Measurements from ENCODE around the gene TCP1. TPM values are rescaled to one million over a fixed set of nuclear protein-coding genes. Genes with fewer than 3 reads are reported as not detected.
"Not testable (repeated sequence)": the region's sequence is repeated elsewhere in the genome, so short reads cannot be mapped to it uniquely, and the experiment has no call there.

Gene TCP1
- polyA plus RNA-seq, 12 donors = 122 to 231 (median 218) TPM; not detected in 1

GRCh38 chr6:159819932-159820640, 30.7 kb upstream of the TCP1 start:
- DNase-seq = no peak

- DNase-seq = no peak
Observed at GRCh38 chr6:159819098-159819497, 29.7 kb upstream of the TCP1 start.

- no peak for DNase-seq
Observed at GRCh38 chr6:159817951-159818739, 28.7 kb upstream of the TCP1 start.

DNA sequence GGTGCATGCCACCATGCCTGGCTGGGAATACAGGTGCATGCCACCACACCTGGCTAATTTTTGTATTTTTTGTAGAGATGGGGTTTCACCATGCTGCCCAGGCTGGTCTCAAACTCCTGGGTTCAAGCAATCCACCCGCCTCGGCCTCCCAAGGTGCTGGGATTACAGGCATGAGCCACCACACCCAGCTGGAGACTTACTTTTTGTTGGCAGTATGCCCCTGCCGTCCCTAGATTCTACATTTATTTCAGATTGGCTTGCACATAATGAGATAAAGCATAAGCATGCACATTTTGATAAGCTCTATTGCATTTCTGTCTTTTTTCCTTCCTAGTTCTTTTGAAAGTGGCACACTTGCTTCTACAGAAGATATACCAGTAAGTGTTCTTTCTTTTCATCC, 27.4 kb upstream of the TCP1 start:
- not testable (repeated sequence) for DNase-seq

DNA sequence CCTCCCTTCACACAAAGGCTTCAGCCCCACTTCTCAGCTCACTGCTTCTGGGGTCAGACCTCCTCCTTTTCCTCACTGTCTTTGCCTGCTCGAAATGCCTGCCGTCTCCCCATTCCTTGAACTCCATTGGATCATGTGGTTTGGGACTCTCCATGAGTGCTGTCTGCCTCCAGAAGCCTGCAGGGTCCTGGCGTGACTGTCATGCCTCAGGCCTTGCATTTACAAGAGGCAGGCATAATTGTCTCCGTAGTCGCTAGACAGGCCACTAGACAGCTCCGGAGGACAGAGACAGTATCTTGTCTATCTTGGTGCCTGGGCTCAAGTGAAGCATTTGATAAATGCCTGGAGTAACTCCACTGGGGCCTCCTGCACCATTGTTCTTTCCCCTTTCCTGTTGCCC, 26.0 kb upstream of the TCP1 start:
- no peak for DNase-seq

GRCh38 chr6:159813781-159814180, 24.4 kb upstream of the TCP1 start:
- no peak for DNase-seq

DNA sequence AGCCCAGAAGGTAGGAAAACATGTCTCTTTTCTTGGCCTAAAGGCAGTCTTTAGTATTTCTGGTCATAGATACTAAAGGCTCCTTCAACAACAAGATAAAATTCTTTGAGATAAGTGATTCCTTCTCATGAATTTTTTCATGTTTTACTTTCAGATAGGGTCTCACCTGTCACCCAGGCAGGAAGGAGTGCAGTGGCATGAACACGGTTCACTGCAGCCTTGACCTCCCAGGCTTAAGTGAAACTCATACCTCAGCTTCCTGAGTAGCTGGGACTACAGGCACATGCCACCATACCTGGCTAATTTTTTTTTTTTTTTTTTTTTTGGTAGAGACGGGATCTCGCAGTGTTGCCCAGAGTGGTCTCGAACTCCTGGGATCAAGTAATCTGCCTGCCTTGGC, 19.7 kb upstream of the TCP1 start:
- no peak for DNase-seq

DNA sequence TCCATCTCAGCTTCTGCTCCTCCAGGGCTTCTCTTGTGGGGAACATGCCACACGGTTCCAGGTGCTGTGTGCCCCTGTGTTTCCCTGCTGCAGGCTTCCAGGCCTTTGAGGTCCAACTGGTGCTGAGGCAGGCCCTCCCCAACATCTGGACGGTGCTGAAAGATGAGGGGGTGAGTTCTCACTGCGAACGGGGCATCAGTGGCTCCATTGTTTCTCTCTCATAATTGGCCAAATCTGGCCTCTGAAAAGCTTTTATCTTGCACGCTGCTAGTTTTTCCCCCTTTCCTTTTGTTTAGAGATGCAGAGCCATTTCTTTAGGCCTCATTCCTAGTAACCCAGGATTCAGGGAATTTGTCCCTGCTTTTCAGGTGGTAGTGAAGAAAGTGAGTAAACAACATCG, 19.2 kb upstream of the TCP1 start:
- no peak for DNase-seq

GRCh38 chr6:159807150-159807858, 17.9 kb upstream of the TCP1 start:
- DNase-seq = no peak

GRCh38 chr6:159806021-159806458, 16.6 kb upstream of the TCP1 start:
- no peak for DNase-seq

DNA sequence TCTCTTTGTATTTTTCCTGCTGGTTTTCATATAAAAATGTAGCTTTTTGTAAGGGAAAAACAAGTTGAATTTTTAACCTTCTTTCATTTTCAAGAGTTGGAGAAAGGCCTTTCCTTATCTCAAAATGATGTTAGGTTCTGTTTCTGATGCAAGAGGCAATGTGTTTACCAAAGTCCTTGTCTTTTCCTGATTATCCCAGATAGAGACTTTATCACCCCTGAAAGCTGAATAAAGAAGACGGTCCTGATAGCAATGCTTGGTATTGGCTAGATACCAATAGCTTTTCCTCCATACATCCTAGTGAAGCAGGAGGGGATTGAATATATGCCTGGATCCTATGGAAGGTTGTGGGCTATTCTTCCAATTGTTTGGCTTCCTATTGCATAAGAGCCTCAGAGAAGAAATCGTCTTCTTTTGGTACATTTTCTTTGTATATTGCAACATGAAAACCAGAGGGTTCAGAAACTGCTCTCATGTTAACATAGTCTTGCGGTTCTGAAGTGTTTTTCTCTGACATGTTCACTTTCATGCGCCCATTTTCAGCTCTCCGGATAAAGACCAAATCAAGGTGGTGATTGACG, 16.1 kb upstream of the TCP1 start:
- no peak for DNase-seq

DNA sequence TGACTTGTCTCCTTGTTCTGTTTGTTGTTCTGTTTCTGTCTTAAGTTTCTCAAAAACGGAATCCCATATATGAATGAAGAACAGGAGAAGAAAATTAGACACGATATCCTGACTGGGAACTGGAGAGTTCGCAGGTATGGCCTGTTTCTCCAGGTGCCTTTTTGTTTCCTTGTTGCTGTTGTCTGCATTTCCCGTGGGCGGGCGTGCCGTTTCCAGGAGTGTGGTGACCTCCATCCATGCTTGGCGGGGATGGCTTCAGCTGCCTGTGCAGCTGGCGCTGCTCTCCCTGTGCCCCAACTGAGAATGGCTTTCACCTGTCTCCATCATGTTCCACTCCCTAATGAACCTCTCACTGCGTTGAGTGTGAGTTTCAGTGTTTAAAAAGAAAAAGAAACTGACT, 15.1 kb upstream of the TCP1 start:
- DNase-seq = no peak

DNA sequence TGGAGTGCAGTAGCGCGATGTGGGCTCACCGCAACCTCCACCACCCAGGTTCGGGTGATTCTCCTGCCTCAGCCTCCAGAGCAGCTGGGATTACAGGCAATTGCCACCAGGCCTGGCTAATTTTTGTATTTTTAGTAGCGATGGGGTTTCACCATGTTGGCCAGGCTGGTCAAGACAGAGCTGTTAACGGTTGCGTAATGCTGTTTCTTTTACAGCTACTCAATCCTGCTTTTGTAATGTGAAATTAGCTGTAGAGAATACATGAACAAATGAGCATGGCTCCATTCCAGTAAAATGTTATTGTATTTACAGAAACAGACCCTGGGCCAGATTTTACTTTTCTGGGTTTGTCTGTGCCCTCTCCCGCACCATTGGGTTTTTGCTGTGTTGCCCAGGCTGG, 12.5 kb upstream of the TCP1 start:
- no peak for DNase-seq

- no peak for DNase-seq
Observed at GRCh38 chr6:159800141-159800865, 10.9 kb upstream of the TCP1 start, which contains the start of gene PNLDC1. Gene PNLDC1 (plus strand): TSS chr6:159800276. CDS start chr6:159800308, 32 bp downstream.

GRCh38 chr6:159797554-159797953, 8.2 kb upstream of the TCP1 start:
- no peak for DNase-seq

DNA sequence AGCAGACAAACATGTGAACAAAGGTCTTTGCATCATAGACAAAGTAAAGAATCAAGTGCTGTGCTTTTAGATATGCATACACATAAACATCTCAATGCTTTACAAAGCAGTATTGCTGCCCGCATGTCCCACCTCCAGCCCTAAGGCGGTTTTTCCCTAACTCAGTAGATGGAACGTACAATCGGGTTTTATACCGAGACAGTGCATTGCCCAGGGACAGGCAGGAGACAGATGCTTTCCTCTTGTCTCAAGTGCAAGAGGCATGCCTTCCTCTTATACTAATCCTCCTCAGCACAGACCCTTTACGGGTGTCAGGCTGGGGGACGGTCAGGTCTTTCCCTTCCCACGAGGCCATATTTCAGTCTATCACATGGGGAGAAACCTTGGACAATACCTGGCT, 5.6 kb upstream of the TCP1 start:
- not testable (repeated sequence) for DNase-seq

DNA sequence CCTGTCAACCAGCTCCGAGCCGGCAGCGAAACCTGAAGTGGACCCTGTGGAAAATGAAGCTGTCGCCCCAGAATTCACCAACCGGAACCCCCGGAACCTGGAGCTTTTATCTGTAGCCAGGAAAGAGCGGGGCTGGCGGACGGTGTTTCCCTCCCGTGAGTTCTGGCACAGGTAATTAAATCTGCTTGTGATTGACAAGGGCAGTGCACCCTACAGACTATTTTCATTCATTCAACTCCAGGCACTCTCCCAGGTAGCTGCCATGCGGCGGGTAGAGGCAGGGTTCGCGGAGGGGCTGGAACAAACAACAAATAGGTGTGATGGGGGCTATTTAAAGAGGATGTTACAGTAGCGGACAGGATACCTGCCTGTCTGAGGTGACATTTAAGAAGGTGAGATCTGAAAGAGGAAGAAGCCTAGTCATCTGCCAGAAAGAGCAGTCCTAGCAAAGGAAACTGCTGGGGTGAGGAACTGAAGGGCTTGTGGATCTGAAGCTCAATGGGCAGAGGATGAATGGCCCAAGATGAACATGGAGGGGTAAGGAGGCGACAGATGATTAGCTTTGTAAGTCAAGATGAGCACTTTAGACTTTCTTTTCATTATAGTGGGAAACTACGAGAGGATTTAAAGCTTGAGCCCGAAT, 1.7 kb upstream of the TCP1 start:
- peak; percentile 4 for DNase-seq

- DNase-seq = peak; percentile 97
Observed at GRCh38 chr6:159790149-159790955, 950 bp upstream of the TCP1 start, which contains the start of gene MRPL18. Gene MRPL18 (plus strand): TSS chr6:159790467. CDS start chr6:159790588, 121 bp downstream.

DNA sequence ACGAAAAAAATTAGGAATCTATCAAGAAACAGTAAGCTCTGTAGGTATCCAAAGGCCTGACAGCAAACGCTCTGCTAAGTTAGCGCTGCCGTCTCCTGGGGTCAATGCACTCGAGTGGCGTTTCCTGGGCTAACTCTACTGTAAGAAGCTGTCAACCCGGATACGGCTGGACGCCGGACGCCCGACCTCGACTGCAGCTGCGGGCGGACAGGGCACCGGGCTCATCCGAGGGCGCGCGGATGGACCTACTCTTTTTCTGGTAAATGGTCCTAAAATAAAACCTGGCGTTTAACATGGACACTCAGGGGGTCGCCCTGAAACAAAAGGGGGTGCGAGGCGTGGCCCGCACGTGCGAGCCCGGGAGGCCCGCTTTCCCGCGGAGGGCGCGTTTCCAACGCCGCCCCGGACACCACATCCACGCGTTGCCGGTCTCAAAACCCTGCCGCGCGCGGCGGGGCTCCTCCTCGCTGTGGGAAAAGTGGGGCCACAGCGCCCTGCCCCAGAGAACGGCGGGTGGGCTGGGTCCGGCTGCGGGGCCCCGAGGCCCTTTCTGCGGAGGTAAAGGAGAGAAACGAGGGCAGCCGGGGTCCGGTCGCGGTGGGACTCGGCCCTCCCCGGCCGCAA, 537 bp downstream of the TCP1 start:
- peak; percentile 27 for DNase-seq
